ENCODE measurements around the gene IFI35.
"Not testable (repeated sequence)": the region's sequence is repeated elsewhere in the genome, so short reads cannot be mapped to it uniquely, and the experiment has no call there.

DNA sequence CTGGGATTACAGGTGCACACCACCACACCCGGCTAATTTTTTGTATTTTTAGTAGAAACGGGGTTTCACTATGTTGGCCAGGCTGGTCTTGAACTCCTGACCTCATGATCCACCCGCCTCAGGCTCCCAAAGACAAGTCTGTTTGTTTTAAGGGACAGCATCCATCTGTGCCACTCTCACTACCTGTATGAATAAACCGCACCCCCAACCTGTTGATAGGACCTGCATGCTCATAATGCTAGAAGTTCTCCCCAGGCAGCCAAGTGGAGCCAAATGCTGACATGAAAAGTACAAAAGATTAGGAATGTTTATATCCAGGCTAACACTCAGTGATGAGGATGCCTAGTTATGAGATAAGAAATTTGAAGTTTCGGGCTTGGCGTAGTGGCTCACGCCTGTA is 46.4 kb downstream of the IFI35 start:
- not testable (repeated sequence) for TF ChIP-seq POLR2A (IDR thresholded peaks at IDR 0.05)
- TF ChIP-seq, protein P1, sequence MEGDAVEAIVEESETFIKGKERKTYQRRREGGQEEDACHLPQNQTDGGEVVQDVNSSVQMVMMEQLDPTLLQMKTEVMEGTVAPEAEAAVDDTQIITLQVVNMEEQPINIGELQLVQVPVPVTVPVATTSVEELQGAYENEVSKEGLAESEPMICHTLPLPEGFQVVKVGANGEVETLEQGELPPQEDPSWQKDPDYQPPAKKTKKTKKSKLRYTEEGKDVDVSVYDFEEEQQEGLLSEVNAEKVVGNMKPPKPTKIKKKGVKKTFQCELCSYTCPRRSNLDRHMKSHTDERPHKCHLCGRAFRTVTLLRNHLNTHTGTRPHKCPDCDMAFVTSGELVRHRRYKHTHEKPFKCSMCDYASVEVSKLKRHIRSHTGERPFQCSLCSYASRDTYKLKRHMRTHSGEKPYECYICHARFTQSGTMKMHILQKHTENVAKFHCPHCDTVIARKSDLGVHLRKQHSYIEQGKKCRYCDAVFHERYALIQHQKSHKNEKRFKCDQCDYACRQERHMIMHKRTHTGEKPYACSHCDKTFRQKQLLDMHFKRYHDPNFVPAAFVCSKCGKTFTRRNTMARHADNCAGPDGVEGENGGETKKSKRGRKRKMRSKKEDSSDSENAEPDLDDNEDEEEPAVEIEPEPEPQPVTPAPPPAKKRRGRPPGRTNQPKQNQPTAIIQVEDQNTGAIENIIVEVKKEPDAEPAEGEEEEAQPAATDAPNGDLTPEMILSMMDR (IDR thresholded peaks at IDR 0.05): not testable (repeated sequence)

Data from body of pancreas (tissue), 4 donors.